GM12878 (cell line): ENCODE results near the gene ADIPOQ. TPM values are rescaled to one million over a fixed set of nuclear protein-coding genes. Genes with fewer than 3 reads are reported as not detected.

Experiments
- ATAC-seq: fragments of 200-7000 bp; cut with Tn5 transposase; 3 replicates; pipeline ENCODE4 v1.9.1; 2020; ENCODE audit warnings: mild to moderate bottlenecking, moderate library complexity
- BruUV-seq: library from RNA; stranded (reverse); fragments of 400-500 nt; replicated peaks from 2 replicates; lab custom pipeline; 2021; lab: Mats Ljungman, UMichigan
- CTCF ChIA-PET: fragments of 300-600 bp; sonication (Branson Sonifier 250); formaldehyde crosslinking; extraction: SDS; loops from one replicate; lab custom pipeline; 2021; ENCODE audit warnings: inconsistent platforms; lab: Yijun Ruan, JAX
- POLR2A ChIA-PET: fragments of 350-600 bp; formaldehyde crosslinking; extraction: SDS; loops from one replicate; lab custom pipeline; 2021; ENCODE audit warnings: inconsistent platforms; lab: Charles Lee
- RAD21 ChIA-PET: fragments of 300-600 bp; sonication (Branson Sonifier 250); formaldehyde crosslinking; loops from one replicate; lab custom pipeline; 2023; ENCODE audit warnings: antibody characterized with exemption; ENCODE audit not compliant: unreplicated experiment; lab: Charles Lee
- SMC1A ChIA-PET: fragments of 300-600 bp; sonication (Branson Sonifier 250); formaldehyde crosslinking; loops from one replicate; lab custom pipeline; 2023; ENCODE audit not compliant: unreplicated experiment, uncharacterized antibody; lab: Charles Lee
- DNase-seq: peaks from one replicate; pipeline ENCODE4 v3.0.0-alpha.2; 2011; ENCODE audit warnings: low read depth, low spot score
- FAIRE-seq: peaks from 3 replicates; lab custom pipeline; 2011; peaks lifted over from hg19 to GRCh38; lab: Jason Lieb, UNC
- H2AFZ ChIP-seq: 2 replicates; pipeline ENCODE4 v1.6.0; 2011; ENCODE audit warnings: low read depth, low read length, control low read depth; ENCODE audit not compliant: control insufficient read depth
- H3K27ac ChIP-seq: 2 replicates; pipeline ENCODE4 v1.5.1; 2011; ENCODE audit warnings: control low read depth; ENCODE audit not compliant: control insufficient read depth, insufficient read depth
- H3K27me3 ChIP-seq, 2 experiments: replicated peaks in 1 of 2; 2 replicates each; pipeline versions ENCODE4 v1.6.0 to v1.6.1; 2011; ENCODE audit warnings: low read length in 1 of 2; ENCODE audit not compliant: control insufficient read depth in 2 of 2, insufficient read depth in 2 of 2
- H3K36me3 ChIP-seq, 2 experiments: 2 replicates each; pipeline ENCODE4 v1.5.1; 2011; ENCODE audit warnings: low read length in 1 of 2; ENCODE audit not compliant: control insufficient read depth in 2 of 2, insufficient read depth in 2 of 2
- H3K4me1 ChIP-seq: 2 replicates; pipeline ENCODE4 v1.6.1; 2011; ENCODE audit warnings: mild to moderate bottlenecking, low read length, moderate library complexity, mixed read lengths; ENCODE audit not compliant: control insufficient read depth, insufficient read depth
- H3K4me2 ChIP-seq: 2 replicates; pipeline ENCODE4 v1.6.0; 2011; ENCODE audit warnings: control low read depth; ENCODE audit not compliant: control insufficient read depth, insufficient read depth
- H3K4me3 ChIP-seq: fragments of 200-600 bp; sonication (generic); 2 replicates; pipeline ENCODE4 v1.5.1; 2016
- H3K79me2 ChIP-seq: 2 replicates; pipeline ENCODE4 v1.6.0; 2011; ENCODE audit warnings: low read length; ENCODE audit not compliant: control insufficient read depth, insufficient read depth
- H3K9ac ChIP-seq: 2 replicates; pipeline ENCODE4 v1.8.0; 2011; ENCODE audit warnings: low read length, control low read depth, mixed read lengths; ENCODE audit not compliant: control insufficient read depth, insufficient read depth
- H3K9me3 ChIP-seq: replicated peaks from 3 replicates; pipeline ENCODE4 v1.5.1; 2011; ENCODE audit warnings: mild to moderate bottlenecking, low read length; ENCODE audit not compliant: control insufficient read depth, insufficient read depth
- H4K20me1 ChIP-seq: 2 replicates; pipeline ENCODE4 v1.6.0; 2011; ENCODE audit not compliant: control insufficient read depth, insufficient read depth
- BCL3 ChIP-seq: IDR thresholded peaks from 2 replicates; pipeline ENCODE4 v1.6.1; 2011; ENCODE audit warnings: borderline replicate concordance, low read depth, mild to moderate bottlenecking, moderate library complexity, low read length; ENCODE audit not compliant: insufficient read depth, poor library complexity, severe bottlenecking
- CBX5 ChIP-seq: sonication (generic); IDR thresholded peaks from 2 replicates; pipeline ENCODE4 v1.6.1; 2016; ENCODE audit warnings: low read depth, moderate library complexity, mild to moderate bottlenecking, inconsistent platforms
- HCFC1 ChIP-seq: fragments of 150-350 bp; IDR thresholded peaks from 2 replicates; pipeline ENCODE4 v1.6.1; 2014; ENCODE audit warnings: low read length
- HDAC2 ChIP-seq: fragments of 200-600 bp; sonication (generic); IDR thresholded peaks from 2 replicates; pipeline ENCODE4 v1.6.1; 2017
- MEF2A ChIP-seq: IDR thresholded peaks from 2 replicates; pipeline ENCODE4 v1.6.1; 2011; ENCODE audit warnings: low read depth, mild to moderate bottlenecking, low read length, moderate library complexity; ENCODE audit not compliant: insufficient read depth
- RUNX3 ChIP-seq: IDR thresholded peaks from 2 replicates; pipeline ENCODE4 v1.6.1; 2012; ENCODE audit warnings: low read length, inconsistent platforms
- USF2 ChIP-seq: IDR thresholded peaks from 2 replicates; pipeline ENCODE4 v1.6.1; 2011; ENCODE audit warnings: low read depth, low read length, improper control_type of control experiment, borderline replicate concordance
- ZBTB4 ChIP-seq: fragments of 450-650 bp; formaldehyde crosslinking; IDR thresholded peaks from 2 replicates; pipeline ENCODE4 v1.4.0; 2022; ENCODE audit warnings: mild to moderate bottlenecking, moderate library complexity
- ZSCAN29 ChIP-seq: fragments of 450-650 bp; IDR thresholded peaks from 2 replicates; pipeline ENCODE4 v1.6.1; 2017; ENCODE audit warnings: mild to moderate bottlenecking, moderate library complexity
- WGBS: methylation state at CpG from one replicate; pipeline ENCODE4 v1.1.6; 2016; ENCODE audit warnings: low lambda C conversion rate; ENCODE audit not compliant: insufficient replicate concordance, insufficient coverage; ENCODE audit errors: missing lambda C conversion rate; 5-methylcytosine and 5-hydroxymethylcytosine counted together
- in situ Hi-C: fragments of 300-500 bp; cut with MboI; formaldehyde crosslinking; loops from 9 replicates; pipeline ENCODE4 v1.14.3; 2018; ENCODE audit warnings: mixed read lengths
- intact Hi-C: fragments of 100-400 bp; cut with micrococcal nuclease; formaldehyde crosslinking; loops from one replicate; pipeline ENCODE4 v1.14.2; 2022; ENCODE audit not compliant: unreplicated experiment
- polyA plus RNA-seq, 11 experiments: library from polyadenylated mRNA; depleted of rRNA in 4 of 11; unstranded in 6 of 11; stranded (reverse) in 5 of 11; fragments of >200 nt; fragmentation: Nextera tagmentation in 4 of 11; fragmentation: Illumina TruSeq in 1 of 11; extraction: Ambion mirVana in 4 of 11; extraction: Trizol in 1 of 11; gene quantifications; 1 replicate in 1 of 11; 2 replicates in 10 of 11; pipeline versions ENCODE4 v1.2.1 to v1.2.3, GENCODE V29; 2011 to 2016; ENCODE audit warnings: inconsistent platforms in 2 of 11, missing spikeins in 2 of 11, low read depth in 1 of 11
- total RNA-seq, 4 experiments: library from RNA; depleted of rRNA in 3 of 4; stranded (reverse); fragments of >200 nt in 3 of 4; fragmentation: Illumina TruSeq in 1 of 4; extraction: Trizol in 1 of 4; gene quantifications; 2 replicates each; pipeline versions ENCODE4 v1.2.1 to v1.2.3, GENCODE V29; 2013 to 2021

The ADIPOQ gene
- total and polyA plus RNA-seq, 10 of the 15 experiments (the other 5 are each of a cell fraction or from before 2014, with no cell fraction given) = not detected

- TF ChIP-seq USF2 (no peak), ZBTB4 (CRISPR knock-in tag) (no peak), CBX5 (no peak), RUNX3 (no peak)
These were observed 2.4 kb downstream of the ADIPOQ start (continued) for GRCh38 chr3:186844908-186845307.

DNA sequence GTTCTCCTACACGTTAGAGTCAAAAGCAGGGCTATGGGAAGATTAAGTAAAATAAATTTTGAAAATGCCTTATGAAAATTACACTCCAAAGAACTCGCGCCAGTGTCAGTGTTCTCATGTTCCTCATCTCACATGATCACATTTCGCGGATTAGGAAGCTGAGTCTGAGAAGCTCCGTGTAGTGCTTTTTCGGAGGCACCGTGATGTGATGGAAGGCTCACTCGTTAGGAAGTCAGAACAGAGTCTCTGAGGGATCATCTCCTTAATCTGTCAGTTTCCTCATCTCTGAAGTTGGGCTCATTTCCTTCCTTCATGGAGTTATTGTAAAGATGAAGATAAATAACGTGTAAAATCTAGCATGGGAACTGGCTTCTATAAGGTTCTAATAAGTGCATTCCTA is 3.2 kb downstream of the ADIPOQ start:
- intact Hi-C loops = loop anchor here (5.0 kb wide), 1 partner anchor 182 kb away; no protein-coding TSS in a partner anchor

More for the DNA sequence above, 3.2 kb downstream of the ADIPOQ start:
- RAD21 ChIA-PET = interaction anchor here (2.2 kb wide), 1 partner anchor 11 kb away, joined by 6 read pairs; no protein-coding TSS in a partner anchor
- FAIRE-seq (no peak), ATAC-seq (no peak), DNase-seq (no peak)
- H2AFZ ChIP-seq = no peak overlapping the region
- H3K4me1 ChIP-seq = no peaks in the 10 kb centered on the region
- H3K9ac ChIP-seq = no peak overlapping the region
- H3K9me3 ChIP-seq = no peaks in the 10 kb centered on the region
- in situ Hi-C loops = loop anchor here (5.0 kb wide), 1 partner anchor 317 kb away; no protein-coding TSS in a partner anchor
- SMC1A ChIA-PET = interaction anchor here (0.7 to 1.8 kb wide), 2 partner anchors 262 to 319 kb away, joined by 3 read pairs; no protein-coding TSS in a partner anchor
- no TSS peak for BruUV-seq
- CTCF ChIA-PET = interaction anchor here (0.6 to 5.9 kb wide), 4 partner anchors 11 to 320 kb away, joined by 3 to 147 read pairs (median 4); no protein-coding TSS in a partner anchor
- H4K20me1 ChIP-seq = no peaks in the 10 kb centered on the region
- H3K36me3 ChIP-seq = no peaks in the 10 kb centered on the region
- H3K4me3 ChIP-seq = no peak overlapping the region
- peaks cover 0 to 7% of the 10 kb centered on the region in 2 experiments; a peak in 2 of 4 replicates for H3K27me3 ChIP-seq
- H3K4me2 ChIP-seq = no peak overlapping the region
- H3K79me2 ChIP-seq = no peaks in the 10 kb centered on the region
- TF ChIP-seq BCL3 = no peak
- no peak for TF ChIP-seq HCFC1
- no peak for TF ChIP-seq HDAC2
- TF ChIP-seq ZSCAN29 = no peak
- no peak for TF ChIP-seq MEF2A
- POLR2A ChIA-PET = no interaction called here
- WGBS = 48% methylated on average over 10 of the region's 10 CpGs
- no peak overlapping the region for H3K27ac ChIP-seq
